Measurements from ENCODE around the gene MIEF2.
"Not testable (repeated sequence)": the region's sequence is repeated elsewhere in the genome, so short reads cannot be mapped to it uniquely, and the experiment has no call there.

MIEF2 gene, protein sequence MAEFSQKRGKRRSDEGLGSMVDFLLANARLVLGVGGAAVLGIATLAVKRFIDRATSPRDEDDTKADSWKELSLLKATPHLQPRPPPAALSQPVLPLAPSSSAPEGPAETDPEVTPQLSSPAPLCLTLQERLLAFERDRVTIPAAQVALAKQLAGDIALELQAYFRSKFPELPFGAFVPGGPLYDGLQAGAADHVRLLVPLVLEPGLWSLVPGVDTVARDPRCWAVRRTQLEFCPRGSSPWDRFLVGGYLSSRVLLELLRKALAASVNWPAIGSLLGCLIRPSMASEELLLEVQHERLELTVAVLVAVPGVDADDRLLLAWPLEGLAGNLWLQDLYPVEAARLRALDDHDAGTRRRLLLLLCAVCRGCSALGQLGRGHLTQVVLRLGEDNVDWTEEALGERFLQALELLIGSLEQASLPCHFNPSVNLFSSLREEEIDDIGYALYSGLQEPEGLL

DNA sequence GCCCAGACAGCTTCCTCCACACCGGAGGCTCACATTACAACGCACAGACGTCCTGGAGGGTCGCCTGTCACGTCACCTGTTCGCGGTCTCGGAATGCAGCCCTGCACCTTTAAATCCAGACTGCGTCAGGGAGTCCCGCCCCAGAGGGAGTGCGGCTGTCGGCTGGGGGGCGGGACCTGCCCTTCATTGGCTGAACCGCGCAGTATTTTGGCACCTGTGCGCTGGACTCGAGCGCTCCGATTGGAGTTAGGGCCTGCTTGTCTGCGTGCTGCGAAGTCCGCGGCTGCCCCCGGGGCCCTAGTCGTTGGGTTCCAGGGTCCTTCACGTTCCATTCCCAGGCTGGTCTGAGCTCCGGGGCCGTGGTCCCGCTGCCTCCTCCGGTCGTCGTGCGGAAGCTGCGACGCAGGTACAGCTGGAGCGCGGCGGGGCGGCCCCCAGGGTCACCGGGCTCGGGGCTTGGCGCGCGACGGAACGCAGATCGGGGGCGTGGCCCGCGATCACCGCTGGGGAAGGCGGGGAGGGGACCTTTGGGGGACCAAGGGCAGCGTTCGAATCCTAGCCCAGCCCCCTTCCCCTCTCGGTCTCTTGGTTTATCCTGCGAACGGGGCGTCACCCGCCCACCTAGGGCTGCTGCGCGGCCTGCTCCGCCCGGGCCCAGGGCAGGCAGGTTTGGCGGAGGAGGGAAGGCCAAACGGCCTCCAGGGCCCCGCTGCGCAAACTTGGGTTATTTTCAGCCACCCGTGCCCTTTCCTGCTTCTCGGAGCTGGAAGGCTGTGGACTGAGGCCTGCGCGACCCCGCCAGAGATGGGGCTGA, at the start of gene MIEF2:
TSS of gene MIEF2 (plus strand) at position 331 of the 814 bp plus-strand sequence. CDS start 2,059 bp downstream, outside the sequence.
- no peak for FAIRE-seq

- no peak for FAIRE-seq
Measured at GRCh38 chr17:18213666-18214270, 46.7 kb upstream of the MIEF2 start.

GRCh38 chr17:18216906-18217305, 43.6 kb upstream of the MIEF2 start:
- not testable (repeated sequence) for FAIRE-seq

DNA sequence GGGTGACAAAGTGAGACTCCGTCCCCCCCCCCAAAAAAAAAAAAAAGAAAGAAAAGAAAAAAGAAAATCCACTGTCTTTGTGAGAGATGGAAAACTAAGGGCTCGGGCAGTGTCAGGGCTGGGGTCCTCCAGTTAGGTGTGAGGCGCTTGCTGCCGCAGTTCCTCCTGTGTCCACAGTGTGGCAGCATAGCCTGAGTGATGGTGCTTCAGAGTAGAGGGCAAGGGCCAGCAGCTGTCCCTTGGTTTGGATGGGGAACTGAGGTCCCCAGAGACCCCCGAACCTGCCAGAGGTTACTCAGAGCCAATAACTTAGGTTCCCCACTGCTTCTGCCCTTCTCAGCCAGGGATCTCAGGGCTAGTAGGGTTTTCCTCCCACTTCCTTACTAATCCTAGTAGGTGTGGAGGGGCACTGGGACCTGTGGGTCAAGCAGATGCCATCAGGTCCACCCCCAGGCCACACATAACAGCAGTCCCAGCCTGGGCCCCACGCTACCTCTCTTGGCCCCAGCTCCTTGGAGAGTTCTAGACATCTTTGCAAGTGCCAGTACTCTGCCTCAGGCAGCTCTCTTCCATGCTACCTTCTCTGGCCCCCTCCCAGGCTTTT, 42.9 kb upstream of the MIEF2 start:
- no peak for FAIRE-seq

GRCh38 chr17:18218756-18219415, 41.6 kb upstream of the MIEF2 start:
- no peak for FAIRE-seq

GRCh38 chr17:18224053-18224386, 36.4 kb upstream of the MIEF2 start:
- no peak for FAIRE-seq

- FAIRE-seq: no peak
Measured at GRCh38 chr17:18224387-18225120, 35.9 kb upstream of the MIEF2 start.

- no peak for FAIRE-seq
Measured at GRCh38 chr17:18225121-18225641, 35.3 kb upstream of the MIEF2 start, which contains the start of gene LLGL1. Gene LLGL1 (plus strand): TSS chr17:18225635. CDS start chr17:18225683, 48 bp downstream.

DNA sequence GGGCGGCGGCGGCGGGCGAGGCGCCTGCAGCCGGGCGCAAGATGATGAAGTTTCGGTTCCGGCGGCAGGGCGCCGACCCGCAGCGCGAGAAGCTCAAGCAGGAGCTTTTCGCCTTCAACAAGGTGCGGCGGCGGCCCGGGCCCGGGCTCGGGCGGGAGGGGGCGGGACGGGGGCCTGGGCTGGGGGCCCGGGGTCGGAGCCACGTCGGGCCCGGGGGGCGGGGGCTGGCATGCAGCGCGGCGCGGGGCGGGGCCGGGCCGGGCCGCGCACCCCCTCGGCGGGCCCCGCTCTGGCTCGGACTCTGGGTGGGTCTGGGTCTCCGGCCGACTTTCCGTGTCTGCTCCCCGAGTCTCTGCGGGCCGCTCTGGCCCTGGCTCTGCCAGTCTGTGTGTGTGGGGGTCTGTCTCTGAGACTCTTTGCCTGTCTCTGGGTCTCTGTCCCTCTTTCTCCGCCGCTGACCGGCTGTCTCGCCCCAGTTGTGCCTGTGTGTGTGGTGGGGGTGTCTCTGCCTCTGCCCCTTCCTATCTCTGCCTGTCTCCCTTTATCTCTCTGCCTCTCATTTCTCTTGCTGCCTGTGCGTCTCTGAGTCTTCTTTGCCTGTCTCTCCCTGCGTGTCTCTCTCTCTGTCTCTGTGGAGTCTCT, 34.7 kb upstream of the MIEF2 start:
- FAIRE-seq: no peak

- FAIRE-seq: no peak
Measured at GRCh38 chr17:18226284-18226945, 34.0 kb upstream of the MIEF2 start.

DNA sequence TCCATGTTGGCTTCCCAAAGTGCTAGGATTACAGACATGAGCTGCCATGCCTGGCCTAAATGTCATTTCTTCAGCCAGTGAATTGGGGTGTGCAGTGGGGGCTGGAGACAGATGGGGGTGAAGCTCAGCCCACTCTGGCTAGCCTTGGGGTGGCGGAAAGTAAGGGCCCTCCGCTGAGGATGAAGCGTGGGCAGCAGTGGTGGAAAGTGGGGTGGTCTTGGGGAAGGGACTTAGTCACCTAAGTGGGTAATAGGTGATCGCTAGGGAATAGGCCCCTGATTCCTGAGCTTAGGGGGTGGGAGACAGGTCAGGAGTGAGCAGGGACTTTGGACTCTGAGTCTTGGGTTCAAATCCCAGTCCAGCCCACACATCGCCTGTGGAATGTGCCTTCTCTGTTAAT, 32.8 kb upstream of the MIEF2 start:
- FAIRE-seq: no peak

DNA sequence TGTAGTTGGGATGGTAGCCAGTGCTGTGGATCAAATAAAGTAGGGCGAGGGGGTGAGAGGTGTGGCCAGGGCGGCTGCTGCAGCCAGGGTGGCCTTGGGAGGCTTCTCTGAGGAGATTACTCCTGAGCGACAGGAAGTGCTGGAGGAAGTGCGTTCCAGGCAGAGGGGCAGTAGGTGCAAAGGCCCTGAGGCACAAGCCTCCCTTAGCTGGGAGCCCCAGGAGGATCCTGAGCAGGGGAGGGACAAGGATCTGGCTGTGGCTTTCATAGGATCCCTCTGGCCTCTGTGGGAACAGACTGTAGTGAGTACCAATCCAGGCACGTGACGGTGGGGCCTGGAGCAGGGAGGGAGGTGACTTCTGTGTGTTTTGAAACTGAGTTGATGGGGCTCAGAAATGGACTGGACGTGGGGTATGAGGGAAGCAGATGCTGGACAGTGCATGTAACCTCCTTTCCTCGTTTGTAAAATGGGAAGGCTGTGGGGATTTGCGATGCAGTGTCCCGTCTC, 32.2 kb upstream of the MIEF2 start:
- FAIRE-seq: no peak

DNA sequence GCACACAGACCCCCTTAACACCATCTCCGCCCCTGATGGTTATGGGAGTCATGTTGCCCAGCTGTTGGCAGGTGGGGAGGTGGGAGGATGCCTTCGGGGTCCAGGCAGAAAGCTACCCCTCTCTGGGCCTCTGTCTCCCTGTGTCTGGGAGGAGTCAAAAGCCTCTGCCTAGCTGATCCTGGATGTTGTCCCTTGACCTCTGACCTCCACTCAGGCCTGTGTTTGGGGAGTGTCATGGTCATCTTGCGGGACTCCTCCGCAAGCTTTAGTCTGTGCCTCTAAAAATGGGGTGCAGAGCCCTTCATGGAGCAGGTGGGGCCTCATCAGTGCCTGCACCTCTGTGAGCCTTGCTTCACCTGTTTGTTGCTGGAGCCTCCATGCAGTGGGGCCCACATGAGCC, 31.2 kb upstream of the MIEF2 start:
- no peak for FAIRE-seq

DNA sequence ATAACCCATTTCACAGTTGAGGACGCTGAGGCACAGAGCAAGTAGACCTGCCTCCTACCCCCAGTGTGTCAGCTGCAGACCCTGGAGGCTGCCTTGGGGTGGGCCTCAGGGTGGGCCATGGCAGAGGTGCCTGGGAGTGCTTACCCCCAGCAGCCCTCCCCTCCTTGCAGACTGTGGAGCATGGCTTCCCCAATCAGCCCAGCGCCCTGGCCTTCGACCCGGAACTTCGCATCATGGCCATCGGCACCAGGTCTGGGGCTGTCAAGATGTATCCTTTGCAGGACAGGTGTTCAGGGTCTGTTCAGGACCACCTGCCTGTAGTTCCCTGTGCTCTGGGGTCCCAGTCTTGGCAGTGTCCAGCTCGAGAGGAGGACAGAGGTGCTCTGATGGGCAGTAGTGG, 30.7 kb upstream of the MIEF2 start:
- FAIRE-seq: no peak

GRCh38 chr17:18230288-18231141, 29.9 kb upstream of the MIEF2 start:
- FAIRE-seq: no peak

DNA sequence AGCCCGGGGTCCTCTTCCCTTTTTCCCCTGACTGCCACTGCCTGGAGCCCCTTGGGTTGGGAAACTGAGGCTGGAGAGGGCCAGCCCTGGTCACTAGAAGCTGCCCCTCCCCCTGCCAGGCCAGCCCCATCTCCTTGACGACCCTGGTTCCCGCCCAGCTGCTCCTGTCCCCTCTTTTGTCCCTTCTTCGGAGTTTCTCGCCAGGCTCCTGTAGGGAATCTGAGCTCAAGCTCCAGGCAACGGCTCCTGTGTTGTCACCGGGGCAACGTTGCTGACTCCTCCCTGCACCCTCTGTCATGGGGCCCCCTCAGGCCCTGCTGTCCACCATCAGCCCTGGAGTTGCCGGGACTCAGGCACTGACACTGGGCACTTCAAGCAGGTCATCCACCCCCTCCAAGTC, 29.3 kb upstream of the MIEF2 start:
- no peak for FAIRE-seq

- no peak for FAIRE-seq
Measured at GRCh38 chr17:18233803-18234518, 26.5 kb upstream of the MIEF2 start.

DNA sequence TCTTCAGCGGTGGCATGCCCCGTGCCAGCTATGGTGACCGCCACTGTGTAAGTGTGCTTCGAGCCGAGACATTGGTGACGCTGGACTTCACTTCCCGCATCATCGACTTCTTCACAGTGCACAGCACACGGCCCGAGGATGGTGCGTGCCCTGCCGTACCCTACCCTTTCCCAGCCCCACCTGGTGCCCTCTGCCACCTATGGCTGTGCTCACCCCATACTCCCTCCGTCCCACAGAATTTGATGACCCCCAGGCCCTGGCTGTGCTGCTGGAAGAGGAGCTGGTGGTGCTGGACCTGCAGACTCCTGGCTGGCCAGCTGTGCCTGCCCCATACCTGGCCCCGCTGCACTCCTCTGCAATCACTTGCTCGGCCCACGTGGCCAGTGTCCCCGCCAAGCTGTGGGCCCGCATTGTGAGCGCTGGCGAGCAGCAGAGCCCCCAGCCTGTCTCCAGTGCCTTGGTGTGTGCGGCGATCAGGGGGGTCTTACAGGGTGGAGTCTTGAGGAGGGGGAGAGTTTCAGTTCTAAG, 25.5 kb upstream of the MIEF2 start:
- FAIRE-seq: no peak
